Lung (tissue), 12 donors: Measurements from ENCODE around the gene CLPTM1L. TPM values are rescaled to one million over a fixed set of nuclear protein-coding genes. Genes with fewer than 3 reads are reported as not detected.

Source experiments
- ATAC-seq: fragments of 200-7000 bp; cut with Tn5 transposase; one replicate; pipeline ENCODE4 v1.9.1; 2020; ENCODE audit warnings: moderate number of reproducible peaks; ENCODE audit not compliant: insufficient read depth, low FRiP score
- DNase-seq, 3 donors: peaks; one replicate each; pipeline ENCODE4 v3.0.0-alpha.2; 2013 to 2017
- H3K27ac ChIP-seq, 2 donors: one replicate each; pipeline ENCODE4 v1.5.1; 2013; ENCODE audit warnings: mild to moderate bottlenecking in 2 of 2, moderate library complexity in 2 of 2, control low read depth in 1 of 2, inconsistent platforms in 1 of 2, low read depth in 1 of 2, low read length in 1 of 2
- H3K27me3 ChIP-seq, 3 donors: one replicate each; pipeline ENCODE4 v1.5.1; 2013; ENCODE audit warnings: low read length in 2 of 3; ENCODE audit not compliant: control insufficient read depth in 3 of 3, insufficient read depth in 3 of 3
- H3K36me3 ChIP-seq, 4 donors: one replicate each; pipeline ENCODE4 v1.5.1; 2013; ENCODE audit warnings: low read length in 4 of 4, mild to moderate bottlenecking in 1 of 4, moderate library complexity in 1 of 4; ENCODE audit not compliant: control insufficient read depth in 4 of 4, insufficient read depth in 4 of 4
- H3K4me1 ChIP-seq, 5 donors: one replicate each; pipeline ENCODE4 v1.5.1; 2013; ENCODE audit warnings: low read length in 5 of 5, mild to moderate bottlenecking in 2 of 5, moderate library complexity in 1 of 5; ENCODE audit not compliant: control insufficient read depth in 5 of 5, insufficient read depth in 5 of 5
- H3K4me3 ChIP-seq: one replicate; pipeline ENCODE4 v1.5.1; 2013; ENCODE audit warnings: mild to moderate bottlenecking, control low read depth, moderate library complexity
- H3K9ac ChIP-seq, 2 donors: one replicate each; pipeline ENCODE4 v1.5.1; 2013; ENCODE audit warnings: low read length in 2 of 2, control low read depth in 1 of 2; ENCODE audit not compliant: insufficient read depth in 1 of 2
- H3K9me3 ChIP-seq, 4 donors: one replicate each; pipeline ENCODE4 v1.5.1; 2013; ENCODE audit warnings: low read length in 3 of 4, mild to moderate bottlenecking in 1 of 4, moderate library complexity in 1 of 4; ENCODE audit not compliant: control insufficient read depth in 4 of 4, insufficient read depth in 3 of 4
- WGBS, 2 donors: extraction: QIAGEN DNeasy Blood & Tissue Kit; methylation state at CpG; one replicate each; pipeline ENCODE4 v1.1.7; 2013; 5-methylcytosine and 5-hydroxymethylcytosine counted together
- polyA plus RNA-seq, 2 donors: library from polyadenylated mRNA; stranded (reverse); fragments of 200-250 nt; gene quantifications; one replicate each; pipeline ENCODE4 v1.2.1, GENCODE V29; 2013
- total RNA-seq, 2 donors: library from RNA; depleted of rRNA in 1 of 2; stranded (reverse); fragments of >200 nt in 1 of 2; gene quantifications; one replicate each; pipeline ENCODE4 v1.2.1, GENCODE V29; 2014 to 2021
- TF ChIP-seq, protein P1 (sequence below): IDR thresholded peaks from 2 replicates; pipeline ENCODE4 v1.5.1; 2012; ENCODE audit warnings: mild to moderate bottlenecking; ENCODE audit errors: control extremely low read depth, extremely low read depth
- donor health status: control.
- donor health status: control.
- donor health status: Bipolar disorder and iron deficiency.
- donor health status: healthy.
- donor health status: DM: yes; HTN: yes; CAD: no.

The CLPTM1L gene
- total and polyA plus RNA-seq, 4 donors, result 79.0 to 153 (median 144) TPM

DNA sequence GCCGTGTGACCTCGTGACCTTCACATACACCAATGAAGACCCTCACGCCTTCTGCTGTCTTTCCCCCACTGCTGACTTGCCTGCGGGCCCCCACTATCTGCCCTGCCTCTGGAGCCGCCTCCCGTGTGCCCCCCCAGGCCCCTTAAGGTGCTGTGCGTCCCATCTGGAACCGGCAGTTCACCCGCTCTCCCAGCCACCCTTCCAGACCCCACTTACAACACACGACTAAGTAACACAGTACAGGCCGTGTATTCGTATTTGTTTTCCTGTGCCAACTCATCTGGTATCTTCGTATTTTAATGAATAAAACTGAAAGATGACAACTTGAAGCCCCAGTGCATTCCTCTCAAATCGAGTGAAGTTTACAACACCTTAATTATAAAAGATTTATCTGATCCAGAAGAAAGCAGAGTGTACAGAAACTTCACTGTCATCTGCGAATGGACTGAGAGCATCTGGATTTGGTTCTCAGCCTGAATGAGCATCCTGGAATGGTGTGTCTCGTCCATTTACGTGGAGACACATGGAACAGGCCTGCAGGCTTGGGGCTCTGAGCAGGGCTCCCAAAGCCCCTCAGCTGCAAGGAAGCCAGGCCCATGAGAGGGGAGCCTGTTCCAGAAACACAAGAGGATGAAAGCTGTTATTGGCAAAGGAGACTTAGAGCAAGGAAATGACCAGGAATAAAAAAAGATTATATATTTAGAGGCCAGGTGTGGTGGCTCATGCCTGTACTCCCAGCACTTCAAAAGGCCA, 28.1 kb downstream of the CLPTM1L start:
- Histone ChIP-seq H3K36me3 (peaks cover 6 to 41% (median 9%) of the 10 kb centered on the region in 4 donors), H3K4me3 (no peak overlapping the region), H3K9me3 (peaks cover 0 to 2% (median 0%) of the 10 kb centered on the region in 4 donors), H3K27ac (peak overlapping the region in 1 of 2 donors; percentile 75), H3K9ac (no peak overlapping the region), H3K4me1 (peaks cover 0 to 12% (median 7%) of the 10 kb centered on the region in 5 donors), H3K27me3 (no peaks in the 10 kb centered on the region)
- TF ChIP-seq, protein P1, sequence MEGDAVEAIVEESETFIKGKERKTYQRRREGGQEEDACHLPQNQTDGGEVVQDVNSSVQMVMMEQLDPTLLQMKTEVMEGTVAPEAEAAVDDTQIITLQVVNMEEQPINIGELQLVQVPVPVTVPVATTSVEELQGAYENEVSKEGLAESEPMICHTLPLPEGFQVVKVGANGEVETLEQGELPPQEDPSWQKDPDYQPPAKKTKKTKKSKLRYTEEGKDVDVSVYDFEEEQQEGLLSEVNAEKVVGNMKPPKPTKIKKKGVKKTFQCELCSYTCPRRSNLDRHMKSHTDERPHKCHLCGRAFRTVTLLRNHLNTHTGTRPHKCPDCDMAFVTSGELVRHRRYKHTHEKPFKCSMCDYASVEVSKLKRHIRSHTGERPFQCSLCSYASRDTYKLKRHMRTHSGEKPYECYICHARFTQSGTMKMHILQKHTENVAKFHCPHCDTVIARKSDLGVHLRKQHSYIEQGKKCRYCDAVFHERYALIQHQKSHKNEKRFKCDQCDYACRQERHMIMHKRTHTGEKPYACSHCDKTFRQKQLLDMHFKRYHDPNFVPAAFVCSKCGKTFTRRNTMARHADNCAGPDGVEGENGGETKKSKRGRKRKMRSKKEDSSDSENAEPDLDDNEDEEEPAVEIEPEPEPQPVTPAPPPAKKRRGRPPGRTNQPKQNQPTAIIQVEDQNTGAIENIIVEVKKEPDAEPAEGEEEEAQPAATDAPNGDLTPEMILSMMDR, result no peak
- ATAC-seq (no peak), DNase-seq (peak in 1 of 3 donors; percentile 9)
- WGBS, 2 donors, result 57 to 64% methylated on average over 17 of the region's 17 CpGs

DNA sequence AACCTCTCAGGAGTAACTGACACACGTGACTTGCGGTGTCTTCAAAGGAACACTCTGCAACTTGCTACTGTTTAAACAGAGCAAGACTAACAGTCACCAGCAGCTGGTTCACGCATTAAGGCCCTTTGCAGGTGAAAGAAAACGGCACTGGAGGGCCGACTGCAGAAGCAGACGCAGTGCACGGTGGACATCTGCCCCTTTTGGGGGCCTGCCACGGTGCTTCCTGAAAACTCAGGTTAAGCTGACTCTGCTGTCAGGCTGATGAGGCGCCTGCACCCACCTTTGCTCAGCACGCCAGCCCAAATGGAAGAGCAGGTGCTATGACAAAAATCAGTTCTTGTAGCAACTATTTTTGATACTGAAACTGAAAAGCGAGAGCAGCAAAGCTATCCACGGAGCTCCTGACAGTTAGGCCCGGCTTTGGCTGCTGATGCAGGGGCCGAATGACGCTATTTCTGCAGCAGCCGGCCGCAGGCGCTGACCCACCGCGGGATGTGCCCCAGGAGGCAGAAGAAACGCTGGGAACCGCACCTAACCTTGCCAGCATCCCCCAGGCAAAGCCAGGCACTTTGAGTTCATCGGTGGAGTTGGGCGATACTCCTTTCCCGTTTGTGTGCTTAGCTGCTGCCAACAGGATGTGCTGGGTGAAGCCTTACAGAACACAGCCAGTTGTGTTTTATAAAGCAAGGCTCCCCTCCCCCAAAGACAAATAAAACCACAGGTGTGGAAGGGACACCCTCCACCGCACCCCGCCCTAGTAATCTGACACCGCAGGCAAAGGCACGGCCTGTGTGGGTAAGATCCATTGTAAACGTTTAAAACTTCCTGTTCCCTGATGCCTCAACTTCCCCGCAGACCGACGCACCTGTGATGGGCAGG, 29.0 kb downstream of the CLPTM1L start:
- peaks cover 0 to 3% (median 0%) of the 10 kb centered on the region in 4 donors for H3K9me3 ChIP-seq
- no peaks in the 10 kb centered on the region for H3K27me3 ChIP-seq
- H3K4me3 ChIP-seq, result no peak overlapping the region
- H3K9ac ChIP-seq, result peak overlapping the region in 1 of 2 donors; percentile 1
- peaks cover 0 to 12% (median 7%) of the 10 kb centered on the region in 5 donors for H3K4me1 ChIP-seq
- 23 to 30% methylated on average over 33 of the region's 33 CpGs for WGBS, 2 donors
- peak; percentile 60 to 83 (median 68) for DNase-seq
- peak; percentile 72 for ATAC-seq
- TF ChIP-seq, protein P1, result no peak
- H3K27ac ChIP-seq, result peak overlapping the region in 1 of 2 donors; percentile 75
- peaks cover 3 to 34% (median 5%) of the 10 kb centered on the region in 4 donors for H3K36me3 ChIP-seq

- WGBS, 2 donors, result 73 to 86% methylated on average over 13 of the region's 13 CpGs
- no peak overlapping the region for H3K27ac ChIP-seq
These were observed 29.7 kb downstream of the CLPTM1L start for GRCh38 chr5:1315018-1315708.

More at GRCh38 chr5:1315018-1315708, 29.7 kb downstream of the CLPTM1L start:
- Histone ChIP-seq H3K9ac (peak overlapping the region in 1 of 2 donors; percentile 1), H3K27me3 (no peaks in the 10 kb centered on the region), H3K36me3 (peaks cover 2 to 27% (median 5%) of the 10 kb centered on the region in 4 donors), H3K9me3 (peaks cover 0 to 2% (median 0%) of the 10 kb centered on the region in 4 donors), H3K4me3 (no peak overlapping the region), H3K4me1 (peaks cover 0 to 12% (median 7%) of the 10 kb centered on the region in 5 donors)
- TF ChIP-seq, protein P1, result no peak
- ATAC-seq (no peak), DNase-seq (peak in 1 of 3 donors; percentile 4)
